ENCODE results near the gene GRM7.

The GRM7 gene

GRCh38 chr3:7070461-7070860 is 209.5 kb downstream of the GRM7 start:
- no peaks in the 10 kb centered on the region for H3K4me1 ChIP-seq
- no peak overlapping the region for H3K4me3 ChIP-seq (ENCODE audit: low read depth, low read length)
- TF ChIP-seq CTCF (IDR thresholded peaks at IDR 0.05; ENCODE audit: low read depth, low read length) = no peak
- H3K36me3 ChIP-seq = no peaks in the 10 kb centered on the region
- no peak for DNase-seq
- H3K9me3 ChIP-seq = no peaks in the 10 kb centered on the region
- no peaks in the 10 kb centered on the region for H3K27me3 ChIP-seq

- H3K9me3 ChIP-seq = no peaks in the 10 kb centered on the region
- no peaks in the 10 kb centered on the region for H3K4me1 ChIP-seq
- TF ChIP-seq CTCF (IDR thresholded peaks at IDR 0.05; ENCODE audit: low read depth, low read length) = no peak
- H3K4me3 ChIP-seq (ENCODE audit: low read depth, low read length) = no peak overlapping the region
- H3K36me3 ChIP-seq = no peaks in the 10 kb centered on the region
- DNase-seq = no peak
- H3K27me3 ChIP-seq = no peaks in the 10 kb centered on the region
These were observed 213.3 kb downstream of the GRM7 start for GRCh38 chr3:7074217-7074616.

GRCh38 chr3:7075117-7075516 is 214.2 kb downstream of the GRM7 start:
- H3K4me1 ChIP-seq = no peaks in the 10 kb centered on the region
- no peak overlapping the region for H3K4me3 ChIP-seq (ENCODE audit: low read depth, low read length)
- no peaks in the 10 kb centered on the region for H3K27me3 ChIP-seq
- H3K36me3 ChIP-seq = no peaks in the 10 kb centered on the region
- H3K9me3 ChIP-seq = no peaks in the 10 kb centered on the region
- no peak for DNase-seq
- no peak for TF ChIP-seq CTCF (IDR thresholded peaks at IDR 0.05; ENCODE audit: low read depth, low read length)

DNA sequence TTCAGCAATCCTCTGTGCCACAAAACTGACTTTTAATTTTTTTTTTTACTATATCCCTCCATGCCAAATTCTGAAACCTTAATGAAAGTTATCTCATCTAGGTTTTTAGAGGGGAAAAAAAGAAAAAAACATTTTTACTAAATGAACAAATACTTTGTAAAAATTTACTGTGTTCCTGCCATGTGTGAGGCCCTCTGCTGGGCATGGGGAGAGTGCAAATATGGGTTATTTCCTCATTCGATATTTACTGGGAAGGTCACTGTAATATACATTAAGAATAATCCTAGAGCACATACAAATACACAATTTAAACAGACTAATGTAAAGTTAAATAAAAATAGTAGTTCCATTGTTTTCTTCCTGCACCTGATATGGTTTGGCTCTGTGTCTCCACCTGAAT is 215.0 kb downstream of the GRM7 start:
- Histone ChIP-seq H3K4me3 (ENCODE audit: low read depth, low read length) (no peak overlapping the region), H3K9me3 (no peaks in the 10 kb centered on the region), H3K27me3 (no peaks in the 10 kb centered on the region), H3K4me1 (no peaks in the 10 kb centered on the region), H3K36me3 (no peaks in the 10 kb centered on the region)
- no peak for DNase-seq
- TF ChIP-seq CTCF (IDR thresholded peaks at IDR 0.05; ENCODE audit: low read depth, low read length) = peak; percentile 9; the same call in 1 of the 2 replicates

- no peak for DNase-seq
- H3K4me1 ChIP-seq = no peaks in the 10 kb centered on the region
- no peaks in the 10 kb centered on the region for H3K27me3 ChIP-seq
- no peak overlapping the region for H3K4me3 ChIP-seq (ENCODE audit: low read depth, low read length)
- no peak for TF ChIP-seq CTCF (IDR thresholded peaks at IDR 0.05; ENCODE audit: low read depth, low read length)
- no peaks in the 10 kb centered on the region for H3K9me3 ChIP-seq
- H3K36me3 ChIP-seq = no peaks in the 10 kb centered on the region
These were observed 221.3 kb downstream of the GRM7 start for GRCh38 chr3:7082244-7082643.

DNA sequence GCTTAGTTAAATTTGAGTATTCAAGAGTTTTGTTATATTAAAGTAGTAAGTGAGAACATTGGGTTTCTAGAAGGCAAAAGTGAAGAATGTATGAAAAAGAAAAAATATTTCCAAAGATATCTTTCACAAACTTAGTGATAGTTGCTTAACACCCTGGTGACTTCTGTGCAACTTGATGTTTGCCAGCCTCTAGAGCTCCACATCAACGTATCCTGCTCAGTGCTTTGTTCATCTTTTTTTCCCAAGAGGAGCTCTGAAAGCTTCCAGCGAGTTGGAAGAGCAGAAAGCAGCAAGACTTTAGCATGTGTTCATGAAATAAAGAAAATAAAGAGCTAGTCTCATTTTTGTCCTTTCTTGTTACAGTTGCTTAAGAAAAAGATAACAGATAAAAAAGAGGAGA is 225.5 kb downstream of the GRM7 start:
- no peaks in the 10 kb centered on the region for H3K9me3 ChIP-seq
- no peak for TF ChIP-seq CTCF (IDR thresholded peaks at IDR 0.05; ENCODE audit: low read depth, low read length)
- DNase-seq = no peak
- no peaks in the 10 kb centered on the region for H3K27me3 ChIP-seq
- no peaks in the 10 kb centered on the region for H3K36me3 ChIP-seq
- H3K4me3 ChIP-seq (ENCODE audit: low read depth, low read length) = no peak overlapping the region
- no peaks in the 10 kb centered on the region for H3K4me1 ChIP-seq
